HG02973 (cell line): Measurements from ENCODE around the gene GYPA.
"Not testable (repeated sequence)": the region's sequence is repeated elsewhere in the genome, so short reads cannot be mapped to it uniquely, and the experiment has no call there.

ENCODE experiments used
- ATAC-seq: cut with Tn5 transposase; IDR thresholded peaks from one replicate; pipeline ENCODE4 v1.9.1; 2021; ENCODE audit warnings: moderate library complexity; ENCODE audit not compliant: unreplicated experiment

GYPA gene

DNA sequence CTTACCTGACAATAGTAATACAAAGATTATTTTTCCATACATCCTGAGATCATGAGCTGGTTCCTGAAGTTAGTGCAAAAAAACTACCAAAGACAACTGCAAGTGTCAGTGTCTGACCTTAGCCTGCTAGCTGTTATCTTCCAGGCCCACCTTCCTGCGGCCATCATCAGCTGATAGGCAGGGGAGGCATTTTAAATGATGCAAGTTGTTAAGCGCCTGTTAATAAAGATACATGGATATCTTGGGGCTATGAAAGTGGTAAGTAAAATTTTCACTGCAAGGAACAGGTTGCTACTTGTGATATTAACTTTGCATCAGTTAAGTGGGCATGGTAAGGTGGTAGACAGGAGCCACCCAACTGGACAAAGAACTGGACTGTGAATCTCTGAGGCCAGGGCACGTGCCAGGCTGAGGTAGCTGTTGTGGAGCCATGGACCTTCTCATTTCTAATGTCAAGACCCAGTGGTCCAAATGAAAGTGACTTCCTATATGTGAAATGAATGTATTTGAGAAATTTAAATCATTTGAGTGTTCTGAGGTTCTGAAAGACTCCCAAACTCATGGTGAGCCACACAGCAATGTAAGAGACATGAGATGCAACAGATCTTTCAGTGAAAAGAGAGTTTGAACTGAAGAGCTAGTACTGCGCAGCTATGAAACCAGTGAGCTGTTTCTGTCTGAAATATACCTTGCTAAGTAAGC, at the start of gene GYPA:
TSS of gene GYPA (minus strand) at position 125 of the 702 bp plus-strand sequence. CDS start at position 42, 83 bp downstream.
- not testable (repeated sequence) for ATAC-seq

DNA sequence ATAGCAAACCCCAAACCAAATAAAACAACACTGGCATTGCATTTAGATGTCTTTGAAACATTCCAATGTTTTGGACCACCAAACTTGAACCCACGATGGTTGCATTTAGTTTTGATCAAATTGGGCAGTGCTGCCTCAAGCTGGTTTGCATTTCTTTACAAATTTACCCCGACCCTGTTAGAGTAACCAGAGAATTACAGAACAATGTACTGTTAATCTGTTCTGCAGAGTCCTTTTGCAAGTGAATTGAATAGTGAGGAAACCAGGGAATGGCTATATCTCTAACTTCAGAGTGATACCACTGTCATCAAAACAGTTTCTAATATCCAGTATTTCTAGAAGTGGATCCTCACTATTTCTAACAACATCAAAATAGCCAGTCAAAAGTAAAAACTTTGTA, 49.5 kb upstream of the GYPA start:
- no peak for ATAC-seq

DNA sequence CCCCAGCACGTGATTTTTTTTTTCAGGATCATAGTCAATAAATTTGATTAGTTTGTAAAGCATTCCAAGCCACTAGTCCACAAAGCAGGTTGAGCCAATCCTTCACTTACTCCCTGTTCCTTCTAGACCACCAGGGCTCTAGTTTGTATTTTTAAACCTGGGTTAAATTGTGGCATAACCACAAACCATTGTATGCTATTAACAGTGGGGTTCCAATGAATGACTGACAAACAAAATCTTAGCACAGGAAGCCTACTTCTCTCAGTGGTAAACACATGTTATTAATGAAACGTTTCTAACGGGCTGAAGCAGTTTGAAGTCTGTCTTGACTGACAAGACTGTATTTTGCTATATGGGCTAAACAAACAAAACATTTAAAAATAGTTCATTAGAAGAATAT, 48.6 kb upstream of the GYPA start:
- ATAC-seq, result no peak

DNA sequence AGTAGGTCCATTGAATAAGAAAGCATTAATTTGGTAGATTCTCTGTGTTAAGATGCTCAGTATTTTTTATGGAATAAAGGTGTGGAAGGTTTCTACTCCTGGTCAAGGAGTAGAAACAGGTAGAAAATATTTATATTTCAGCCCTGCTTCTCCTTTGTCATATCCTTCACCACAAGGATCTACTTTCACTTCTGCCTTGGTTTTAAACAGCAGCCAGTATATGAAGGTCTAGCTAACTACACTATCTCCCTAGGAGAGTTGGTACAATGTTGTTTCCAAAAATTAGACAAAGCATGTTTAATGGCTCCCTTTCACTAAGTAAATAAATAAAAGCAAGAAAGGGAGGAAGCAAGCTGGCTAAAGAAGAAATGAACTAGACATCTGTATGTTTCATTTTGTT, 44.6 kb upstream of the GYPA start:
- ATAC-seq, result no peak

DNA sequence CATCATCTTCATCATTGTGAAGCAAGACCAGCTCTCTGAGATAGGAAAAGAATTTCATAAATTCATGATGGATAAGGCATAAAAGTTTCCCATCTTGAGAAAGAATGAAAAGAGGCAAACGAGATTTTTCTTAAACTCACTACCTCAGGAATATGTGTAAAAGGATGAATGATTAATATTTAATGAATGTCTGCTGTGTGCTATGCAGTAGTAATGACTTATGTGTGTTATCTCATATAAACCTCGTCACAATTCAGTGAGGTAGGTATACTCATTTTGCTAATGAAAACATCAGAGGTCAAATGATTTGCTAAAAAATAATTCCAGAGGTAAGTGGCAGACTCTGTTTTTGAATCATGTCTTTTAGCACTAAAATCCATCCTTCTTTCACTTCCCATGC, 42.6 kb upstream of the GYPA start:
- no peak for ATAC-seq

DNA sequence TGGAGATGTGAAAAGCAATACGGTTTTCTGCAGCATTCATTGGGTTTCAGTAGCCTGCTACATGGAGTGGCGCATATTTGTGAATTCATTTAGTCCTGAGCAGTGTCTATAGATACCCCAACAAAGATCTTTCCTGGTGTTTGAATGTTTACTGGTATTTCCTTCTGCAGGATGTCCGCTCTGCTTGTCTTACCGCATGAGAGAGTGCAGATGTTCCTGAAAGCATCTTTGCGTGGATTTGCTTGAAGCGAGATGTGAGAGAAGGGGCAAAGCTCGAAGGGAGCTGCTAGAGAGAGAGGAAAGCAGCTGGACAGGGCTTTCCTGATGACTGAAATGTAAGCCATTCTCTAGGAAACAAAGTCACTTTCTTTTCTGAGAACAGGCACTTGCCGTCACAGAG, 40.9 kb upstream of the GYPA start:
- ATAC-seq, result no peak

DNA sequence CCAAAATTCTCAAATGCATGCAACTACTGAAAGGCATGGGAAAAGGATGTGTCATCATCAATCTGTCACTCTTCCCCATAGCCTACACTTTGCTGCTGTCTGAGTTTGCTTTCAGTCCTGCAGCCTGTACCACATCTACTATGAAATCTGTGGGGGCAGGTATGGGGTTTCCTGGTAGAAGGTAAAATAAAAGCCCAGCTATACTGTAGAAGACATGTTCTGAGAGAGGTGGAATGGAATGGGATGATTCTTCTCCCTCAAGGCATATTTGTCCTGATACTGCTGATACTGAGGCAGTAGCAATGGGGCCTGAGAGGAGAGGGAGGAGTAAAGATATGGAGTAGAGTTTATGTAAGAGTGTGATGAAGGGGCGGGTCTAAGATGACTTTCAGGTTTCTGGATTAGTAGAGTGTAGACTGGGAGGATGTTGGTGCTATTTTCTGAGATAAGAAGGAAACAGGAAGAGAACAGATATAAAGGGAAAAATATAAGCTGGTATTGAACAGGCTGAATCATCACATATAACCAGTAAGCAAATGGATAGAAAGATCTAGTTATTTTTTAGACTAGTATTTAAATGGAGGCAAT, 38.7 kb upstream of the GYPA start:
- ATAC-seq, result no peak

DNA sequence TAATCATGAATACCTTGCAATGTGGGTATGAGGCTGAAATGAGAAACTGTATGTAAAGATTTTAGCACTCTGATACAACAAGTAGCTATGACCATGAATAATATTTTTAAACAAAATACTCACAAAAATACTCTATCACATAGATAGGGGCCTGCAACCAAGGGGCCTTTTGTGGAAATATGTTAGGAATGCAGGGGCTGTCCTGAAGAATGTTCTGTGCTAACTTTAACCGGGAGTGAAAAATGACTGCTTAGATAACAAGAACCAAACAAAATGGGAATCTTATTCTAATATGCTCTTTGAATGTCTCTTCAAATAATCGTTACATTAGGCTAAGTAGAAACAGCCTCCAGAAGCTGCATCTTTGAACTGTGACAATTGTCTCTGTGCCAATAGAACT, 37.9 kb upstream of the GYPA start:
- ATAC-seq, result no peak

DNA sequence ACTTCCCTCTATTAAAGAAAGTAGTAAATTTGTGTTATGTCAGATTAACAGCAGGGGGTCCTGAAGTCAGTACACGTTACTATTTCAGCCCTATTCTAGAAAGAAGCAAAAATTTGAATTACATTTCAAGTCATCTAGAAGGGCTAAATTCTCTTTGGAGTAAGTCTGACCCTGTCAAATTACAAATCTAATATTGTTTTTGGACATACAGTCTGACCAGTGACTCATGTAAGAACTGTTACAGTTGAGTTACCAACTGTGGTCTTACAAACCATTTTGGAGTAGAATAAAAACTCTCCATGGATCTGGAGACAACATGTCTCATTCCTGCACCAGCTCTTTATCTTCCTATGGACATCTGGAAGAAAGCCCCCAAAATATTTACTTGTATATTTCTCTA, 36.0 kb upstream of the GYPA start:
- no peak for ATAC-seq

DNA sequence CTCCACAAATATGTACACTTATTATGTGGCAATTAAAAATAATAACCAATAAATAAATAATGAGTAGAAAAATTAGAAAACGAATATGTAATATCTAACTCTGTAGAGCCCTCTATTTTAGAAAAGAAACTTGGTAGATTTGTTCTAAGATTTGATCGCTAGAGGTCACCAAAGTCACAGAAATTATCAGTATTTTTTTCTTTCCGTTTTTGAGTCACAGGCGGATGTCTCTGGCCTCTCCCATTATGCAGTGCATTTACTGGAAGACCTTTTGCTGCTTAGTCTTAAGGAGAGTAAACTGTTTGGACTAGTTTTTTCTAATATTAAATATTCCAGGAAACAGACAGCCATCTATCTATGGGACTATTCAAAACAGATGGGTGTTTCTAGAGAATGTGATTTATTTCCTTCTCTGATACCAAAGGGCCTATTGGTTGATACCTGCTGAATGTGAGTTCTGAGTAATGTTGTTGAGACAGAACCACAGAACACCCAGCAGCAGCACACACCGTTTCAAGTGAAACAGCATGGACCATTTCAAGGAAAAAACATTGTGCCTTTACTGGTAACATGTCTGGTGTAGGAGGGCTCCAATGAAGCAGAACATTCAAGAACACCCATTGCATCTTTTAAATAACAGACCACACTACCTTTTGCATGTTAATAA, 34.0 kb upstream of the GYPA start:
- peak; percentile 68 for ATAC-seq

DNA sequence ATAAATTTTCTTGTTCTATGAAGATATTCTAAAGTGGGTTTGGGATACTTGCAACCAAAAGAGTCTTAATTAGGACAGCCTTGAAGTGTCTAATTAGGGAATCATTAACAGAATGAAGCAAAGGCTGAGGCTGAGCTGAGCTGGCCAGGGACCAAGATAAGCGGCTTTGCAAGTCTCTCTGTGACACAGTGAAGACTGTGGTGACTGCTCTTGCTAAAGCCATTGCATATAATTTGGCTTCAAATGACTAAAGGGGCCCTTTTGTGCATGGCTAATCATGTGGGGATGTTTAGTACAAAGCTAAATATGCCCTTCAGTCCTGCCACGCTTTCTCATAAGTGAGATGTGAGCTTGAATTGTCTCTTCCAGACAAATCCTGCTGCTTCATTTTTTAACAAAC, 31.2 kb upstream of the GYPA start:
- no peak for ATAC-seq

DNA sequence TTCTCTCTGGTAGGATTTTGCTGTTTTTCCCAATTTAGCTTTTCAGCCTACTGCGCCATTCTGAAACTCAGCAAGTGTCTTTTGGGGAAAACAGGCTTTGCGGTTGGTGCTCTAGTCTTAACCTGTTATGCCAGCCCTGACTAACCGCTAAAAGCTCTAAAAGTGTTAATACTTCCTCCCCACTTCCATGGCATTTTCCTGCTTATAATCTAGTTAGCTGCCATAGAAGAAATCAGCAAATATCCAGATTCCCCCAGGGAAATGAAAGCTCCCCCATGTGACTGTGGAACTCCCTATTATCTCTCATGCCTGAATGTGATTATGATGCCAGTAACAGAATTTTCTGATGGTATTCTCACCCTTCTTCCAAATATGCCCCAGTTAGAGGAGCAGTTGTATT, 28.7 kb upstream of the GYPA start:
- no peak for ATAC-seq

DNA sequence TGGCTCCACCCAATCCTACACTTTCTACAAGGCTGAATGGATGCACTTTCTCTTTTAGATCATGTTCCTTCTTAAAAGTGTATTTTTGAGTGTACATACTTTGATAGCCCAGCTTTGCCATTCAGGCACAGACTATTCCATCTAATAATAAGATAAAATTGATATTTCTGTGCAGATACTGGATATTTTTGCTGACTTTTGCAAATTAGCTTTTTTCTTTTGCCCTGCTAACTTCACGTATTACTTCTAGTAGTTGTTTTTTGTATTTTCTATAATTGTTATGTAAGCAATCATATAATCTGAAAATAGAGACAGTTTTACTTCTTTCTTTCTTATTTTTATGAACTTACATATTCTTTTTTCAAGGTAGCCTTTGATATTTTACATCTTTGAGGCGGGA, 13.5 kb upstream of the GYPA start:
- no peak for ATAC-seq

DNA sequence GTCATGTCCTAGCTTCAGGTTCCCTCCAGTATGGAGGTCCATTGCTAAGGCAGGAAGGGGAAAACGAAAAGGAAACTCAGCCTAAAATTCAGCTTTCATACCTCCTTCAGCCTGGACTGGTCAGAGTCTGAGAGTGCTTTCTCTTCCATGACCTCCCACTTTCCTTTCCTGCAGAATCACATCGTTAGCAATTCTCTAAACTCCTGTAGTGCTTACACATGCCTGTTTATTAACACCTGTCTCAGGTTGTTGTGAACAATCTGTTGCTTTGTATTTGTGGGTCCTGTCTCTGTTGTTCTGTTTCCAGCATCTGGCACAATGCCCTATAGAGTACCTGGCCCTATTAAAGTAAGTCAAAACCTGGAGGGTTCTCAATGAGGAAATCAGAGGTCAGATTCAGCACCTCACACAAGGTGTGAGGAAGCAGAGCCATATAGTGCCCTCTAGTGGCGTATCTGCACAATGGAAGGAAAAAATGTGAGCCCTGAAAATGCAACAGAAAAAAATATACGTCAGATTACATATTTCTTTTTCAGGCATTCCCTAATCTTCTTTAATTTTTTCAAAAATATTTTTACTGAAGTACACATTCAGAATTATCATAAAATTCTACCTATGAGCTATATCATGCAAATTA, 2.3 kb upstream of the GYPA start:
- ATAC-seq, result peak; percentile 83

DNA sequence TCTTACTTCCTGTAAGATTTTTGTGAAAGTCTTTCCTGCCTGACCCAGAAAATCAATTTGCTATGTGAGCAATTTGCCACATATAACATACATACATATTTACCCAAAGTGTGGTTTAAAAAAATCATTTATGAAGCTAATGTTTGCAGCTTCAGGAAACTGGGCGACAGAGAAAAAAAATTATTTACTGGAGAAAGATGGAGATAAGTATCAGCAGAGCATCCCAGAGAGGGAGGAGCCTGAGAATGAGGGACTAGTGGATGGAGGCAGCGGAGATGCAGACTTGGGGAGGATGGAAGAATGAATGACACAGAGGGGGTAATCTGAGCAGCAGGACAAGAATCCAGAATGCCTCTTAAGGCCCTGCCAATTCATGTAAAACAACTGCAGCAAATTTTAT, 975 bp upstream of the GYPA start:
- no peak for ATAC-seq

DNA sequence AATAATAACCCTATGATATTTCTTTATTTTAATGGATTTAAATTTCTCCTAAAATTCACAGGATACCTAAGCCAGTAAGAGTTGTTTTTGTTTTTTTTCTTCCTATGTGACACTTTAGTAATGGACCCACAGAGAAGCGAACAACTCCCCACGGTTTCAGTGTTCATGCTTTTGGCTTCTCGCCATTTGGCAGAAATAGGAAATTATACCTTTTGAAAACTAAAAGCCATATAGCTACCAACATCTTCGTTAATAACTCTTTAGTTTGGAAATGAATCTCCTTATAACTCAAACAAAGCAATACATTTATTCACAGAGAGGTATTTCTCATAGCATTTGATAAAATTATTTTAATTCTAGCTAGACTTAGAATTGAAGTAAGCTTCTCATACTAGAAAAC, 527 bp downstream of the GYPA start:
- ATAC-seq, result not testable (repeated sequence)

DNA sequence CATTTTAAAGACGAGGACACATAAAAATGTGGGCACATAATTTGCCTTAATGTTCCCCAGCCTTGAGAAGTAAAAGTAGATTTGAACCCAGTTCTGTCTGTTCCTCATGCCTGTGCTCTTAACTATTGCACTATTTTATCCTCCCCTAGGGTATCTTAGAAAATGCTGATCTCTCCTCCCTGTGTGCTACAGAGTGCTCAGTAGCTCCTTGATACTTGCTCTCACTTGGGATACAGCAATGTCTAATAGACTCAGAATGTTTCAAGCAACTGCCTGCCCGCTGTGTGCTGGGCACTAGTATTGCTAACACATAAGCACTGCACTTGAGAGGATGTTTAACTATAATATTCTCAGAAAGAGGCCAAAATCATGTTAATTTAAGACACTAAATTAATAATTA, 971 bp downstream of the GYPA start:
- not testable (repeated sequence) for ATAC-seq

DNA sequence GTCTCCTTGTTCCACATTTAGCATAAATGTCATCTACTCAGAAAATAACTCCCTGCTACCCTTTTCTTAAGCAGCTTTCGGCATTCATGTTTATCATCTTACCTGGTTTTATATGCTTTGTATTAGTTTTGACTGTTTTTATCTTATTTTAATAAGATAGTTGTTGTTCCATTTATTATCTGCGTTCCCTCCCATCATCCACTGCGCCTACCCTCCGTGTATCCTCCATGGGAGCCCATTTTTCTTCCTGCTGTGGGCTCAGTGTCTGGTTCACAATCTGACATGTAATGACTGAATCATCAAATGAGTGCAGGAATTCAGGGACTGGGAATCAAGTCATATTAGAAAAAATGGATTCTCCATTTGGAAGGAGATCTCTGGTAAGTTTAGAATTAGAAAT, 2.3 kb downstream of the GYPA start:
- ATAC-seq, result not testable (repeated sequence)

DNA sequence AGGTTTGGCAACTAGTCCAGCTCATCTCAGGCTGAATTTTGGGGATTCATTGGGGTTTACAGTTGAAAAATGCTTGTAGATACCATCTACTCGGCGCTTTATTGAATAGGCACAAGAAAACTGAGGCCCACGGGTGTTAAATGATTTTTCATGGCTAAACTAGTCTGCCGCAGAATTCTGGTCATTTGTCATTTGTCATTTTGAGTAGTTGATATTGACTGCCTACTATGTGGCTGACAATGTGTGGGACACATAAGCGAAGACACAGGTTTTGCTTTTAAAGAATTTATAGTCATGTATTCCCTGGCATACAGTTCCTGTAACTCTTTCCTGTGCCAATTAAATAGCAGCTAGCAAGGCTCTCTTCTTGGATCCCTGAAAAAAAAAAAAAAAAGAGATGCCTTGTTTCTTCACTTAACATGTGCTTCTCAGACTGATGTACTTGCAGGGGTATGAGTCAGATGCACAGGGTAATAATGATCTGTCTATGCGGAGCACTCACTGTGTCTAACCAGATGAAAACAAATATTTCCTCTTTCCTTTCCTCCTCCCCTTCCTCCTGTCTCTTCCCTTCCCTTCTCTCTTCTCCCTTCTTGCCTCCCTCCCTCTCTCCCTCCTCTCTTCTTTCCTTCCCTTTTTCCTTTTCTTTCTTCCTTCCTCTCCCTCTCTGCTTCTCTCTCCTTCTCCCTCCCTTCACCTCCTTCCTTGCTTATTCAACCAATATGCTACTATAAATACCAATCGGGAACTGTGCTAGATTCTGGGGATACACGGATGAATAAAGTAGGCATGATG, 3.2 kb downstream of the GYPA start:
- ATAC-seq, result not testable (repeated sequence)

DNA sequence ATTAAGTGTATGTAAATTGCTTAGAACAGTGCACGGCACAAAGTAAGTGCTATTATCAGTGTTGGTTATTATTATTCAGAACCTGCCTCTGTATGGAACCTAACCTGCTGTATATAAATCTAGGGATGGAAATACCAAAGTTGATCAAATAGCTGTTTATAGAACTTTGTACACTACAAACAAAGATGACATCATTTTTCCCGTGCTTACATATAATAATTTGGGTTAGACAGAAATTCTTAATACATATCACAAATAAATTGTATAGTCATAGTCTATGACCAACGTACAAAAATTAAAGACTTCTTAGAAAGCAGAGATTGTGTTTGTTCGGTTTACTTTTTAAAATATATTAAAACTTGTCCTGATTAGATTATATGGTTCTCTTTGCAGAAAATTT, 4.3 kb downstream of the GYPA start:
- not testable (repeated sequence) for ATAC-seq

DNA sequence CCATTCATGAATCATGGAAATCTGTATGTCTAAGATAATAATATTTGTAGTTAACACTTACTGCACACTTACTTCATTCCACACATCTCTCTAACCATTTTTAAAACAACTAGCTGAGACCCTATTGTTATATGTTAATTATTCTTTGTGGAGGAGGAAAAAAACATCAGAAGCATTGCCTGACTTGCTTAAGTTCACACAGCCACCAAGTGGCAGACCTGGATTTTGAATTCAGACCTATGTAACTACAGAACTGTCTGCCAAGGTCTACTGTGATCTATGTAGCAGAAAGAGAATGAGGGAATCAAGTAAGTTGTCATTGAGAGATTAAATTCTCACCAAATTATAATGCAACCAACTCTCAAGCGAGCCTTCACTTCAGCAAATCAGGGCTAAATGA, 10.4 kb downstream of the GYPA start:
- ATAC-seq, result not testable (repeated sequence)
